K562 (cell line): ENCODE results near the gene NTM. TPM values are rescaled to one million over a fixed set of nuclear protein-coding genes. Genes with fewer than 3 reads are reported as not detected.
"Not testable (repeated sequence)": the region's sequence is repeated elsewhere in the genome, so short reads cannot be mapped to it uniquely, and the experiment has no call there.

Experiments used
- ATAC-seq: fragments of 200-7000 bp; cut with Tn5 transposase; 3 replicates; pipeline ENCODE4 v1.9.1; 2020; ENCODE audit warnings: moderate library complexity
- BruUV-seq: library from RNA; stranded (reverse); fragments of 400-500 nt; replicated peaks from 2 replicates; lab custom pipeline; 2021; lab: Mats Ljungman, UMichigan
- CTCF ChIA-PET: fragments of 300-600 bp; formaldehyde crosslinking; extraction: SDS; loops from one replicate; lab custom pipeline; 2021; ENCODE audit warnings: low intra/inter-chr PET ratio; lab: Yijun Ruan, JAX
- POLR2A ChIA-PET: fragments of 300-600, 350-650 bp; sonication (Branson Sonifier 250); formaldehyde crosslinking; extraction: SDS; loops from one replicate; lab custom pipeline; 2021; ENCODE audit warnings: antibody characterized with exemption, inconsistent platforms; lab: Yijun Ruan, JAX
- DNase-seq, 4 experiments: peaks; one replicate each; pipeline versions ENCODE4 v3.0.0 to v3.0.0-alpha.2; 2011 to 2018; ENCODE audit warnings: low spot score in 3 of 4, mixed read lengths in 3 of 4; ENCODE audit errors: extremely low read depth in 1 of 4
- FAIRE-seq: peaks from 2 replicates; lab custom pipeline; 2011; peaks lifted over from hg19 to GRCh38; lab: Jason Lieb, UNC
- H2AFZ ChIP-seq: 2 replicates; pipeline ENCODE4 v1.6.0; 2011; ENCODE audit warnings: low read depth, low read length, control low read depth, inconsistent platforms
- H3K27ac ChIP-seq: fragments of 200-600 bp; 3 replicates; pipeline ENCODE4 v1.8.0; 2011; ENCODE audit warnings: low read depth, mild to moderate bottlenecking, control low read depth, inconsistent platforms, low read length, moderate library complexity, mixed read lengths; ENCODE audit errors: extremely low read depth
- H3K27me3 ChIP-seq, 2 experiments: fragments of 300-600 bp in 1 of 2; 2 replicates in 1 of 2; 3 replicates in 1 of 2; pipeline versions ENCODE4 v1.6.0 to v1.8.0; 2011; ENCODE audit warnings: inconsistent platforms in 2 of 2, low read length in 2 of 2, mild to moderate bottlenecking in 1 of 2, mixed read lengths in 1 of 2, moderate library complexity in 1 of 2; ENCODE audit not compliant: control insufficient read depth in 2 of 2, insufficient read depth in 2 of 2
- H3K36me3 ChIP-seq: fragments of 300-600 bp; 3 replicates; pipeline ENCODE4 v1.8.0; 2011; ENCODE audit warnings: mild to moderate bottlenecking, low read length, inconsistent platforms; ENCODE audit not compliant: control insufficient read depth, insufficient read depth
- H3K4me1 ChIP-seq, 2 experiments: fragments of 200-600 bp in 1 of 2; replicated peaks in 1 of 2; 2 replicates in 1 of 2; 3 replicates in 1 of 2; pipeline versions ENCODE4 v1.5.1 to v1.8.0; 2011; ENCODE audit warnings: inconsistent platforms in 2 of 2, low read length in 2 of 2, mild to moderate bottlenecking in 1 of 2, mixed read lengths in 1 of 2, moderate library complexity in 1 of 2; ENCODE audit not compliant: control insufficient read depth in 2 of 2, insufficient read depth in 2 of 2
- H3K4me2 ChIP-seq: 2 replicates; pipeline ENCODE4 v1.6.1; 2011; ENCODE audit warnings: low read length, control low read depth, inconsistent platforms, mixed read lengths; ENCODE audit not compliant: insufficient read depth
- H3K4me3 ChIP-seq: fragments of 200-600 bp; sonication (generic), shearing (Covaris generic); 2 replicates; pipeline ENCODE4 v1.5.1; 2016; ENCODE audit warnings: control low read depth, inconsistent platforms
- H3K79me2 ChIP-seq: fragments of 200-600 bp; 3 replicates; pipeline ENCODE4 v1.8.0; 2011; ENCODE audit warnings: low read length, inconsistent platforms; ENCODE audit not compliant: control insufficient read depth, insufficient read depth
- H3K9ac ChIP-seq, 2 experiments: 2 replicates each; pipeline versions ENCODE4 v1.6.0 to v1.6.1; 2011; ENCODE audit warnings: low read depth in 2 of 2, low read length in 2 of 2, control low read depth in 1 of 2, inconsistent platforms in 1 of 2, mild to moderate bottlenecking in 1 of 2, mixed read lengths in 1 of 2; ENCODE audit not compliant: insufficient read depth in 1 of 2
- H3K9me1 ChIP-seq: one replicate; pipeline ENCODE4 v1.6.0; 2011; ENCODE audit warnings: inconsistent platforms, mild to moderate bottlenecking, low read length, moderate library complexity; ENCODE audit not compliant: control insufficient read depth, insufficient read depth
- H3K9me3 ChIP-seq: replicated peaks from 2 replicates; pipeline ENCODE4 v1.5.1; 2011; ENCODE audit warnings: low read depth, low read length, inconsistent platforms; ENCODE audit not compliant: control insufficient read depth, insufficient read depth
- H4K20me1 ChIP-seq: replicated peaks from 2 replicates; pipeline ENCODE4 v1.6.1; 2011; ENCODE audit warnings: low read length, inconsistent platforms, mixed read lengths; ENCODE audit not compliant: control insufficient read depth, insufficient read depth
- BMI1 ChIP-seq: fragments of 150-350 bp; IDR thresholded peaks from 2 replicates; pipeline ENCODE4 v1.6.1; 2014; ENCODE audit warnings: low read length
- EZH2 ChIP-seq: IDR thresholded peaks from 2 replicates; pipeline ENCODE4 v1.6.1; 2012; ENCODE audit warnings: low read depth, mild to moderate bottlenecking, inconsistent platforms, low read length, borderline replicate concordance
- ZNF830 ChIP-seq: fragments of 250-450 bp; sonication (Bioruptor Pico); IDR thresholded peaks from 2 replicates; pipeline ENCODE4 v1.5.0; 2021; ENCODE audit warnings: mild to moderate bottlenecking
- WGBS: fragments of 100-300 bp; shearing (Covaris generic); methylation state at CpG from one replicate; pipeline ENCODE4 v1.1.6; 2016; ENCODE audit warnings: low coverage, mixed read lengths; ENCODE audit not compliant: insufficient coverage; ENCODE audit errors: missing lambda C conversion rate; 5-methylcytosine and 5-hydroxymethylcytosine counted together
- in situ Hi-C: fragments of 300-500 bp; cut with MboI; formaldehyde crosslinking; loops from 4 replicates; pipeline ENCODE4 v1.15.0; 2018; ENCODE audit warnings: inconsistent platforms, mixed read lengths
- intact Hi-C: fragments of 100-400 bp; cut with micrococcal nuclease; formaldehyde crosslinking; loops from 2 replicates; pipeline ENCODE4 v1.14.2; 2022
- polyA plus RNA-seq, 8 experiments: library from polyadenylated mRNA; depleted of rRNA in 4 of 8; stranded (reverse) in 5 of 8; unstranded in 3 of 8; fragments of >200 nt; fragmentation: Nextera tagmentation in 2 of 8; fragmentation: Illumina TruSeq in 1 of 8; extraction: Ambion mirVana in 2 of 8; extraction: Trizol in 1 of 8; gene quantifications; 2 replicates each; pipeline versions ENCODE4 v1.2.1 to v1.2.3, GENCODE V29; 2011 to 2014; ENCODE audit warnings: inconsistent platforms in 1 of 8, missing spikeins in 1 of 8
- total RNA-seq, 7 experiments: library from RNA; depleted of rRNA in 6 of 7; stranded (reverse); fragments of >200 nt in 6 of 7; fragmentation: Illumina TruSeq in 2 of 7; extraction: Trizol in 2 of 7; gene quantifications; 2 replicates each; pipeline versions ENCODE4 v1.2.1 to v1.2.3, GENCODE V29; 2011 to 2021; ENCODE audit warnings: low replicate concordance in 1 of 7

NTM gene
- total and polyA plus RNA-seq, 9 of the 15 experiments (the other 6 are each of a cell fraction or from before 2014, with no cell fraction given) = not detected

DNA sequence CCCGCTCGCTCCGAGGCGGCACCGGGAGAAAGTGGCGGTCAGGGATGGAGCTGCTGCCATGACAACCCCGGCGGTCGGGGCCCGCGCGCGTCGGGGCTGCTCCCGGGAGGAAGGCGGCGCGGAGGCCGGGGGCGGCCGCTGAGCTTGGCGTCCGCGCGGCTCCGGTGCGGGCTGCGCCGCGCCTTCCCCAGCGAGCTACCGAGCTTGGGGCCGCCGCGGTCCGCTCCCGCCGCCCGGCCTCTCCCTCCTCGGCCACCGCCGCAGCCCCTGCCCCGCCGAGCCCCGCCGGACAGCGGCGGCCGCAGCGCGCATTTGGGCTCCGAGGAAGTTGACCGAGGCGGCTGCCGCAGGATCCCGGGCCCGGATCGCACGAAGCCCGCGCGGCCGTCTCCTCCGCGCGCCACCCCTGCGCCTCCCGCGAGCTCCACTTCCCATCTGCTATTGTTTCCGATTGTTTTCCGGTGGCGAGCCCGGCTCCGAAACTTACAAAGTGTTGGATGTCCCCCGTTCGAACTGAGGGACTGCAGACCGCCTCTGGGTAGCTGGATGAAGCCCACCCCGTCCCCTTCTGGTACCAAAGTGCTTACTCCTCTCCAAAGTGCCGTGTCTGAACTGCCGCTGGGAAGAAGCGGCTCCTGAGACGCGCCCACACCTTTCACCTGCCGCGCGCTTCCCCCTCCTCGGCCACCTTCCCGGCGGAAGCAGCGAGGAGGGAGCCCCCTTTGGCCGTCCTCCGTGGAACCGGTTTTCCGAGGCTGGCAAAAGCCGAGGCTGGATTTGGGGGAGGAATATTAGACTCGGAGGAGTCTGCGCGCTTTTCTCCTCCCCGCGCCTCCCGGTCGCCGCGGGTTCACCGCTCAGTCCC, 540.3 kb downstream of the NTM start:
- in situ Hi-C loops (no loop called here), intact Hi-C loops (no loop called here)
- DNase-seq (no peak), FAIRE-seq (no peak), ATAC-seq (no peak)
- CTCF ChIA-PET = no interaction called here
- no peaks in the 10 kb centered on the region for H4K20me1 ChIP-seq
- no peak overlapping the region for H3K4me3 ChIP-seq
- H3K9ac ChIP-seq = no peak overlapping the region
- H3K4me2 ChIP-seq = no peak overlapping the region
- 19% methylated on average over 46 of the region's 105 CpGs for WGBS
- no TSS peak for BruUV-seq
- no peak for TF ChIP-seq BMI1
- TF ChIP-seq EZH2 = no peak
- no peak for TF ChIP-seq ZNF830 (CRISPR knock-in tag)
- H3K4me1 ChIP-seq = no peaks in the 10 kb centered on the region
- H3K9me1 ChIP-seq = no peaks in the 10 kb centered on the region
- no peak overlapping the region for H2AFZ ChIP-seq
- H3K27ac ChIP-seq = no peak overlapping the region
- H3K36me3 ChIP-seq = no peaks in the 10 kb centered on the region
- H3K27me3 ChIP-seq = no peaks in the 10 kb centered on the region
- POLR2A ChIA-PET = no interaction called here
- H3K9me3 ChIP-seq = no peaks in the 10 kb centered on the region
- no peaks in the 10 kb centered on the region for H3K79me2 ChIP-seq

DNA sequence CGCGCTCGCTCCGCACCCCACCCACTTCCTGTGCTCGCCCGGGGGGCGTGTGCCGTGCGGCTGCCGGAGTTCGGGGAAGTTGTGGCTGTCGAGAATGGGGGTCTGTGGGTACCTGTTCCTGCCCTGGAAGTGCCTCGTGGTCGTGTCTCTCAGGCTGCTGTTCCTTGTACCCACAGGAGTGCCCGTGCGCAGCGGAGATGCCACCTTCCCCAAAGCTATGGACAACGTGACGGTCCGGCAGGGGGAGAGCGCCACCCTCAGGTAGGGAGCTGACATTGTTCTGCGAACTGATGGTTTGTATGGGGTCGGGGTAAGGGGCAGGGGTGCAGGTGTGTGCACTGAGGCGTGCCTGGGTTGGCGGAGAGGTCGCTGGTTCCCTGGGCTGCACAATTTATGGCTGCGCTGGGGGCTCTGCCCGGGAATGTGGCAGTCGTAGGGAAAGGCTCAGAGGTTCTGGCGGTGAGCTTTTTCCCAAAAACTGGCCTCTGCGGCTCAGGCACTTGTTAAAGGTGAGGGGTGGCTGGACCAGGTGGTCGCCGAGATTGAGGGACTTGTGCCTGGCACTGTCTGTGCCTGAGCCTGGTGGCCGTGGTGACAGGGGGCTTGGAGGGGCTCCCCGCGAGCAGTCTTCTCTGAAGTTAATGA, 541.1 kb downstream of the NTM start:
- DNase-seq, ATAC-seq, H3K27me3 ChIP-seq, H3K4me1 ChIP-seq, CTCF ChIA-PET, in situ Hi-C loops, H4K20me1 ChIP-seq, BruUV-seq, POLR2A ChIA-PET, H3K79me2 ChIP-seq, H2AFZ ChIP-seq, FAIRE-seq, intact Hi-C loops, H3K9me3 ChIP-seq, H3K9ac ChIP-seq, H3K36me3 ChIP-seq, H3K9me1 ChIP-seq, H3K4me2 ChIP-seq, H3K27ac ChIP-seq, H3K4me3 ChIP-seq: not testable (repeated sequence)
- 2% methylated on average over 18 of the region's 36 CpGs for WGBS
